HCEC 1CT (cell line): Measurements from ENCODE around the gene KSR1.
"Not testable (repeated sequence)": the region's sequence is repeated elsewhere in the genome, so short reads cannot be mapped to it uniquely, and the experiment has no call there.

ENCODE experiments used
- DNase-seq: peaks from one replicate; pipeline ENCODE4 v3.0.0-alpha.2; 2017

KSR1 gene

DNA sequence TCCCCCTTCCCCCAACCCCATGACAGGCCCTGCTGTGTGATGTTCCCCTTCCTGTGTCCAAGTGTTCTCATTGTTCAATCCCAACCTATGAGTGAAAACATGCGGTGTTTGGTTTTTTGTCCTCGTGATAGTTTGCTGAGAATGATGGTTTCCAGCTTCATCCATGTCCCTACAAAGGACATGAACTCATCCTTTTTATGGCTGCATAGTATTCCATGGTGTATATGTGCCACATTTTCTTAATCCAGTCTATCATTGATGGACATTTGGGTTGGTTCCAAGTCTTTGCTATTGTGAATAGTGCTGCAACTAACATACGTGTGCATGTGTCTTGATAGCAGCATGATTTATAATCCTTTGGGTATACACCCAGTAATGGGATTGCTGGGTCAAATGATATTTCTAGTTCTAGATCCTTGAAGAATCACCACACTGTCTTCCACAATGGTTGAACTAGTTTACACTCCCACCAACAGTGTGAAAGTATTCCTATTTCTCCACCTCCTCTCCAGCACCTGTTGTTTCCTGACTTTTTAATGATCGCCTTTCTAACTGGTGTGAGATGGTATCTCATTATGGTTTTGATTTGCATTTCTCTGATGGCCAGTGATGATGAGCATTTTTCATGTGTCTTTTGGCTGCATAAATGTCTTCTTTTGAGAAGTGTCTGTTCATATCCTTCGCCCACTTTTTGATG, 28.9 kb upstream of the KSR1 start:
- DNase-seq = not testable (repeated sequence)

GRCh38 chr17:27428781-27429505, 27.3 kb upstream of the KSR1 start:
- no peak for DNase-seq

DNA sequence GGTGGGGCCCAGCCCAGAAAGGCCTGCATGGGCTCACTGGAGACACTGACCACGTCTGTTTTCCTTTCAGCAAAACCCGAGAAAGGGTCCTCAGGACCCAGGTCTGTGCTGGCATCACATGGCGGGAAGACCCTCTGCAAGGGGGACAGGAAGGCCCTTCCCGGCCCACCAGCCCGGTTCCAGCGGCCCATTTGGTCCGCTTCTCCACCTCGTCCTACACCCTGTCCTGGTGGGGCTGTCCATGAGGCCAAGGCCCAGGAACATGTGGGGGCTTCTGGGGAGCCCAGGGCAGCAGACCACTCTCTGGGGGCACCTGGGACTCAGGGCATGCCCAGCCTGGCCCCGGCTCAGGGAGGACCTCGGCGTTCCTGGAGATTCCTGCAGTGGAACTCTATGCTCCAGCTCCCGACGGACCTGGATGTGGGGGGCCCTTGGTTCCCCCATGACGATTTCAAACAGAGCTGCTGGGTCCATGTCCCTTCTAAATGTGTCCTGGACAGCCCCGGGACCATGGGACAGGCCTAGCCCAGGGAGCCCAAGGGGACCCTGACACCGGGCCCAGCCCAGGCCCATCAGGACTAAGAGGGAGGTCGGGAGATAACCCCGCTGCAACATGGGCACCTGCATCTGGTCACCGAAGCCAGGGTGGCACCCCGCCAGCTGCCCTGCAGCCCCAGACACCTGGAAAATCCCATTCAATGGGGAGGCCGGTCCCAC, 26.4 kb upstream of the KSR1 start:
- DNase-seq = no peak

GRCh38 chr17:27430383-27430840, 25.8 kb upstream of the KSR1 start:
- no peak for DNase-seq

DNA sequence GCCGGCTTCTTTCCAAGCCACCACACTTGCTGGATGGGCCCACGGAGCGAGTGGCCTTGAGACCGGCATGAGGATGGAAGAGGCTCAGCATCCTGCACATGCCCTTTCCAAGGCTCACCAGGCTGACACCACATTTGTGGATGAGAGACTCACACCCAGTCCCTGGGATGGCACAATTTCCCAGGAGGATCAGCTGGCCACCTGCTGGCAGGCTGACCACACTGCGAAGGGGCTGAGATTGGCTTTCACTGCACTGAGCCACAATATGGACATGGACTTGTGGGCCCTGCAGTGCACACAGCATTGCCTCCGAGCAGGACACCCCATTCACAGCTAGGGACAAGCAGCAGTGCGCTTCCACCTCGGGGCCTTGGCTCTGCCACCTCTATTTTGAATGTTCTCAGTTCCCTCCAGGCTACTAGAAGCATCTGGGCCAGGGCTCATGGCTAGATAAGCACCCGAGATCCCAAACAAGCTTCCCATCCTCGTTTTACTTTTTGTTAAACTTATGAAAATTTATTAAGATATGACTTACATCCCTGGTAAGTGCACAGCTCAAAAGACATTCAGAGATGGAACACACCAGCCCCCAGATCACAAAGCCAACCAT, 25.3 kb upstream of the KSR1 start:
- DNase-seq = peak; percentile 27

DNA sequence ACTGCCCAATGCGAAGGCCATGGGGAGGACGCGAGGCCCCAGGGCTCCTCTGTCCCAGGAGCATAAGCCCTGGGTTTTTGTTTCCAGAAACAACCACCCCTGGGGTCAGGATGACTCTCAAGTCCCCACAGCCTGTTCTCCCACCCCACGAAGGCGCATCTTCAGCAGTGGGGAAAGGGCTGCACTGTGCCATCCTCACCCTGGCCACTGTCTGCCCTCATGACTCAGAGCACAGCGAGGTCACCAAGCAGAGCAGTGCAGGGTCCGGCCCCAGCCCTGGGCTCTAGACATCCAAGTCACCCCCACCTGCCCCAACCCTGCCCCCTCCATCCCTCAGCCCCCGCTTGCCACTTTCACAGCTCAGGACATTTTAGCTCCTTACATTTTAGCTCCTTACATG, 22.7 kb upstream of the KSR1 start:
- no peak for DNase-seq

GRCh38 chr17:27435431-27436070, 20.7 kb upstream of the KSR1 start:
- peak; percentile 8 for DNase-seq

DNA sequence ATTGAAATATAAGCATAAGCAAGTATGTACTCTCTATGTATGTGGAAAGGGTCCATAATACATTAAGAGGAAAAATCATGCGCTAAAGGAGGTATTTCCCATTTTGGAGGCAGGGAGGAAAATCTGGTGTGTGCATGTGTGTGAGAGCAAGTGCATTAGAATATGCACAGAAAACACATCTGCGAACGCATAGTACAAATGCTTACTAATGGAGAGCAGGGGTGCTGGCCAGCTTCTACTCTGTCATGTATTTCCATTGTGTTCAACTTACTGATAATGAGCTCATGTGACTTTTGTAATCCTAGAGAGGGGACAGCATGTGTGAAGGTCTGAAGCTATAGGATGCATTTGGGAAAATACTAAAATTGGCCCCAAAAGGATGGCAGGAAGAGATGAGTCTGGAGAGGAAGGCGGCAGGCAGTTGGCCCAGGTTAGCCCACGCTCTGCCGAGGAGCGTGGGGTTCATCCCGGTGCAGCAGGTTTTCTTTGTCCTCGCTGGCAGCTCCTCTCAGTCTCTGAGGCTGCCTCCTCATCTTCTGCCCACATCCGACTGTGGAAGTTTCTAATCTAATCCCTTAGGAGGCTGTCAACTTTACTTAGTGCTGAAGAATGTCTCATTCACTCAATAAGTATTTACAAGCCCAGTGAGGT, 17.8 kb upstream of the KSR1 start:
- DNase-seq = no peak

DNA sequence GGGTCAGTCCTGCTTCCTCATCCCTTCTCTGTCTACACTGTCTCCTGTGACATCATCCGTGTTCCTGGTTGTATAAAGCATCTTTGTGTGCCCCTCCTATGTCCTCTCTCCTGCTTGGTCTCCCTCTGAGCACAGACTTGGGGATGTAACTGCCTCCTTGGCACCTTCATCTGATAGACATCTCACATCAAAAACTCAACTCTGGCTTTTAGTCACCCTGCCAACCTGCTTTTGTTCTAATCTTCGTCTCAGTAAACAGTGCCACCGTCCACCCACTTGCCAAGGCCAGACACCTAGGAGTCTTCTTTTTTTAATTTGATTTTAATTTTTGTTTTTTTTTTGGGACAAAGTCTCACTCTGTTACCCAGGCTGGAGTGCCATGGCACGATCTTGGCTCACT, 16.9 kb upstream of the KSR1 start:
- no peak for DNase-seq

DNA sequence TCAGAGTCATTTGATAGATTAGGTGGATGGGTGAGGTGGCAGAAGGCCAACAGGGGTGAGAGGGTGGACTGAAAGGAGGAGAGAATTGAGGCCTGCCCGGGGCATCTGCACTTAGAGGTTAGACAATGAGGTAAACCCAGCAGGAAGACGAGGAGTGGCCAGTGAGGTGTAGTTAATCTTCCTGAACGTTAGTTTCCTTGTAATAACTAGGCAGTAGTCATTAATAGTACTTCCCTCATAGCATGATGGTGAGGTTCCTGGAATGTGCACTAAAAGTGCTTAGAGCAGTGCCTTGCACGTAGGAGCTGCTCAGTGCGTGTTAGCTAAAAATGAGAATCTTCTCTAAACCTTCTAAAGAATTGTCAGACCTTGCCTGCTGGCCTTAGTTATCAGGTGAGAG, 13.5 kb upstream of the KSR1 start:
- no peak for DNase-seq

- DNase-seq = no peak
These were observed 12.8 kb upstream of the KSR1 start for GRCh38 chr17:27443491-27443890.

- no peak for DNase-seq
These were observed 10.3 kb upstream of the KSR1 start for GRCh38 chr17:27445971-27446370.

- DNase-seq = peak; percentile 95
These were observed 9.5 kb upstream of the KSR1 start for GRCh38 chr17:27446569-27447301.

GRCh38 chr17:27448534-27448933, 7.7 kb upstream of the KSR1 start:
- DNase-seq = not testable (repeated sequence)

DNA sequence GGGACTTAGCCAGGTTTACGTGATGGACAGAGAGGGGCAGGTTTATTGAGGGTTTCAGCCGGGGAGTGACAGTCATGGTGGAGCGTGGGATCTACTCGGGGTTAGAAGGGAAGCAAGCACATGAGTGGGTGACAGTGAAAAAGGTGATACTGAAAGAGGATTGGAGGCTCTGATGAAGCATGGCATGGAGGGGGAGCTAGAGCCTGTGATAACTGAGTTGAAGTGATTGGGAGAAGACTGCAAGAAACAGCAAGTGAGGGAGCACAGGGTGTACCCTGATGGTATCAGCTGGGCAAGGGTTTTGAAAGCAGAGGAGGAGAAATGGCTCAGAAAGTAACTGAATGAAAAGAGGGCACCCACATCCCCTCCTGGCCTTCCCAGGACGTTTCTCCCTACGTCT, 6.7 kb upstream of the KSR1 start:
- no peak for DNase-seq

DNA sequence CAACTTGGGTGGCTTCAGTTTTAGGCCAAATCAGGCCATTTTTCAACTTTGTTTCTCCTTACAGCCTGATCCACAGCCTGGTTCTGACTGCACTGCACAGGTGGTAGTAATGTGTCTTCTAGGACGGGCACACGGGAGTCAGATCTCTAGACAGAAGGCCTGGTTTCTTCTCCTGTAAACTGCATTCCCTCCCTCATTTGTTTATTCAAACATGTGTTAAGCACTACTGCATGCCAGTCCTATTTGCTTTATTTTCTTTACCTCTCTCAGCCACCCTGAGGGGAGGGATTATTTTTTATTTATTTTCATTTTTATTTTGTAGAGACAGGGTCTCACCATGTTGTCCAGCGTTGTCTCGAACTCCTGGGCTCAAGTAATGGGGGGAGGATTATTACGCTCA, 6.3 kb upstream of the KSR1 start:
- no peak for DNase-seq

- DNase-seq = no peak
These were observed 5.8 kb upstream of the KSR1 start for GRCh38 chr17:27450416-27450815.

DNA sequence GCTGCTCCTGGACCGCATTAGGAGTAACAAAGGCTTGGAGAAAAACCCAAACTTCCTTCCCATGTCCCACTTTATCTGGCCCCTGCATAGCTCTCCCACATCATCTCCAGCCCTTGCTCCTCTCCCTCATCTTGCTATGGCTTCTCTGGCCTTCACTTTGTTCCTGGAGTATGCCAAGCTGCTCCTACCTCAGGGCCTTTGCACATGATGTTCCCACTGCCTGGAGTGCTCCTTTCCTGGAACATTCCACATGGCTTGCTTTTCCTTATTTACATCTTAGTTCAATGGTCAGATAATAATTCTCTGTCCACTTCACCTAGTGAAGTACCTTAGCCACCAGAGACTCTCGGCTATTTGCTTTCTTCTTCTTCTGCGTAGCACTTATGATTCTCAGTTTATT, 4.3 kb upstream of the KSR1 start:
- DNase-seq = no peak

DNA sequence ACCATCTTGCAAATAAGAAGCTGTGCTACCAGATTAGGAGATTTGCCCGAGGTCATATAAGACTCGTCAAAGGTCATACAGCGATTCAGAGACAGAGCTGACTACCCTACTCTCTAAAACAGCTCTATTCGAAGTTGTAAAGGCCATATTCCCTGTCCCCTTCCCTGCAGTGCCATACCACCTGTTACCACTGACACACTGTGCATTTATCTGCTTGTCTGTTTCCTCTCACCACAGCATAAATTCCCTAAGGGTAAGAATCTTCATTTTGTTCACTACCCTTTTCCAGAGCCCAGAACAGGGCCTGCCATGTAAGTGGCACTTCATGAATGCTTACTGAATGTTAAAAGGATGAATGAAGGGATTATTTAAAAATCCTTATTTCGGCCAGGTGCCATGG, 3.4 kb upstream of the KSR1 start:
- no peak for DNase-seq

DNA sequence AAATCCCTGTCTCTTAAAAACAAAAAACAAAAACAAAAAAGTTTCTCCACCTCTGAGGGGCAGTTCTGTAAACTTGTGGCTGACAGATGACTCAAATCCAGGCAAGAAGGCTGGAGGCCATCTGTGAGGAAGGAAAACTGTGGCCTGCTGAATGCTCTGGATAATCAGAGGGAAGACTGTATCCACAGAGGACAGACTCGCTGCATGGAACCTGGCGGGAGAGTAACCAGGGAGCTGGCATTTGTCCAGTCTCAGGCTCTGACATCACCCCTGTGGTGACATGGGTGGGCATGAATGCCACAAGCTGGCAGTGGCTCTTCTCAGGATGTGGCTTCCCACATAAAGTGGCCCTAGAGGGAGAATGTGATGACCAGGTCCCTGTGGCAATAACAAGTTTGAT, 2.8 kb upstream of the KSR1 start:
- DNase-seq = no peak

- DNase-seq = no peak
These were observed 2.2 kb upstream of the KSR1 start for GRCh38 chr17:27454089-27454488.
